GM23338 (cell line): ENCODE data around the gene PTH1R. TPM values are rescaled to one million over a fixed set of nuclear protein-coding genes. Genes with fewer than 3 reads are reported as not detected.

ENCODE experiments used
- ATAC-seq: fragments of 200-7000 bp; cut with Tn5 transposase; 3 replicates; pipeline ENCODE4 v1.9.1; 2020
- DNase-seq: peaks from one replicate; pipeline ENCODE4 v3.0.0-alpha.2; 2015; ENCODE audit warnings: low spot score
- H2AFZ ChIP-seq: fragments of 200-600 bp; sonication (generic); 2 replicates; pipeline ENCODE4 v1.8.0; 2016; ENCODE audit warnings: antibody characterized with exemption, mild to moderate bottlenecking, moderate library complexity
- H3F3A ChIP-seq: fragments of 200-600 bp; sonication (generic); replicated peaks from 2 replicates; pipeline ENCODE4 v1.8.0; 2017; ENCODE audit warnings: antibody characterized with exemption, mixed run types, low read depth
- H3K27ac ChIP-seq: fragments of 200-600 bp; sonication (generic); 2 replicates; pipeline ENCODE4 v1.6.1; 2016; ENCODE audit warnings: low read depth
- H3K27me3 ChIP-seq: fragments of 200-600 bp; sonication (generic); 2 replicates; pipeline ENCODE4 v1.8.0; 2016; ENCODE audit warnings: mild to moderate bottlenecking, mixed run types, moderate library complexity; ENCODE audit not compliant: insufficient read depth
- H3K36me3 ChIP-seq: fragments of 200-600 bp; sonication (generic); 2 replicates; pipeline ENCODE4 v1.8.0; 2016; ENCODE audit warnings: mild to moderate bottlenecking; ENCODE audit not compliant: insufficient read depth
- H3K4me1 ChIP-seq: fragments of 200-600 bp; sonication (generic); 2 replicates; pipeline ENCODE4 v1.8.0; 2016; ENCODE audit warnings: mild to moderate bottlenecking, moderate library complexity; ENCODE audit not compliant: insufficient read depth
- H3K4me2 ChIP-seq: fragments of 200-600 bp; sonication (generic); 2 replicates; pipeline ENCODE4 v1.7.1; 2017; ENCODE audit warnings: mixed run types
- H3K4me3 ChIP-seq: fragments of 200-600 bp; sonication (generic); 2 replicates; pipeline ENCODE4 v1.6.1; 2016; ENCODE audit warnings: mixed run types
- H3K79me2 ChIP-seq: fragments of 200-600 bp; sonication (generic); replicated peaks from 2 replicates; pipeline ENCODE4 v1.8.0; 2017; ENCODE audit warnings: mild to moderate bottlenecking; ENCODE audit not compliant: insufficient read depth
- H3K9me2 ChIP-seq: fragments of 200-600 bp; sonication (generic); 2 replicates; pipeline ENCODE4 v1.8.0; 2017; ENCODE audit not compliant: insufficient read depth
- H4K20me1 ChIP-seq: fragments of 200-600 bp; sonication (generic); replicated peaks from 2 replicates; pipeline ENCODE4 v1.8.0; 2017; ENCODE audit warnings: mild to moderate bottlenecking; ENCODE audit not compliant: insufficient read depth
- H3K27ac Mint-ChIP-seq: 2 replicates; pipeline ENCODE4 v1.8.0; 2020; ENCODE audit warnings: inconsistent platforms, mild to moderate bottlenecking, moderate library complexity, mixed read lengths
- H3K27me3 Mint-ChIP-seq: 3 replicates; pipeline ENCODE4 v1.8.0; 2022; ENCODE audit warnings: low read depth, mild to moderate bottlenecking, moderate library complexity, mixed read lengths, inconsistent platforms; ENCODE audit not compliant: insufficient read depth, poor library complexity
- H3K36me3 Mint-ChIP-seq: 3 replicates; pipeline ENCODE4 v1.8.0; 2021; ENCODE audit warnings: low read depth, mild to moderate bottlenecking, inconsistent platforms, moderate library complexity, mixed read lengths
- H3K4me1 Mint-ChIP-seq: 3 replicates; pipeline ENCODE4 v1.8.0; 2020; ENCODE audit warnings: mild to moderate bottlenecking, inconsistent platforms, mixed read lengths
- H3K4me3 Mint-ChIP-seq: 3 replicates; pipeline ENCODE4 v1.8.0; 2021; ENCODE audit warnings: moderate library complexity, mild to moderate bottlenecking, inconsistent platforms, mixed read lengths
- H3K9me3 Mint-ChIP-seq: 3 replicates; pipeline ENCODE4 v1.8.0; 2020; ENCODE audit warnings: moderate library complexity, mild to moderate bottlenecking, inconsistent platforms, mixed read lengths
- CREB1 ChIP-seq: fragments of 250-450 bp; sonication (Bioruptor Pico); IDR thresholded peaks from 2 replicates; pipeline ENCODE4 v1.5.0; 2020; ENCODE audit warnings: low read depth, mild to moderate bottlenecking, moderate library complexity
- CTCF ChIP-seq, 2 experiments: fragments of 200-600 bp in 1 of 2; sonication (generic) in 1 of 2; conservative IDR thresholded peaks; 2 replicates each; pipeline versions ENCODE4 v1.5.1 to v1.6.1; 2016 to 2017; ENCODE audit warnings: antibody characterized with exemption in 2 of 2, low read depth in 2 of 2, mild to moderate bottlenecking in 2 of 2, moderate library complexity in 1 of 2
- ETS1 ChIP-seq: IDR thresholded peaks from 2 replicates; pipeline ENCODE4 v1.6.1; 2016; ENCODE audit warnings: antibody characterized with exemption
- EZH2phosphoT487 ChIP-seq: fragments of 200-600 bp; sonication (generic); IDR thresholded peaks from one replicate; pipeline ENCODE4 v1.8.1; 2018; ENCODE audit warnings: antibody characterized with exemption; ENCODE audit not compliant: unreplicated experiment
- JUNB ChIP-seq: IDR thresholded peaks from one replicate; pipeline ENCODE4 v1.6.1; 2016; ENCODE audit warnings: antibody characterized with exemption; ENCODE audit not compliant: unreplicated experiment
- POLR2AphosphoS5 ChIP-seq: IDR thresholded peaks from 2 replicates; pipeline ENCODE4 v1.6.1; 2016; ENCODE audit warnings: antibody characterized with exemption, low read depth
- REST ChIP-seq: IDR thresholded peaks from one replicate; pipeline ENCODE4 v1.6.1; 2018; ENCODE audit warnings: antibody characterized with exemption; ENCODE audit not compliant: unreplicated experiment
- ZNF114 ChIP-seq: fragments of 250-450 bp; sonication (Bioruptor Pico); IDR thresholded peaks from 2 replicates; pipeline ENCODE4 v1.5.0; 2020; ENCODE audit warnings: mild to moderate bottlenecking, moderate library complexity
- ZNF331 ChIP-seq: fragments of 250-450 bp; sonication (Bioruptor Pico); IDR thresholded peaks from 2 replicates; pipeline ENCODE4 v1.5.0; 2020; ENCODE audit warnings: low read depth, mild to moderate bottlenecking, moderate library complexity
- ZNF462 ChIP-seq: fragments of 250-450 bp; sonication (Bioruptor Pico); IDR thresholded peaks from 2 replicates; pipeline ENCODE4 v1.5.0; 2020; ENCODE audit warnings: mild to moderate bottlenecking, moderate library complexity
- polyA plus RNA-seq: library from polyadenylated mRNA; unstranded; fragments of >200 nt; fragmentation: Nextera tagmentation; extraction: Ambion mirVana; gene quantifications from 2 replicates; pipeline ENCODE4 v1.2.1, GENCODE V29; 2016
- total RNA-seq: library from RNA; depleted of rRNA; stranded (reverse); fragments of >200 nt; shearing (Covaris generic); gene quantifications from 2 replicates; pipeline ENCODE4 v1.2.3, GENCODE V29; 2014

PTH1R gene
- total and polyA plus RNA-seq, 2 experiments from 2014 or later, result 1.3 to 1.9 TPM

GRCh38 chr3:46916799-46917198, 39.3 kb downstream of the PTH1R start (continued):
- TF ChIP-seq CTCF (conservative IDR thresholded peaks at IDR 0.05; ENCODE audit: low read depth in 2 of 2) (no peak), JUNB (no peak), REST (no peak), ZNF331 (CRISPR knock-in tag) (no peak), ETS1 (no peak), POLR2AphosphoS5 (no peak)

- ATAC-seq (no peak), DNase-seq (no peak)
- Mint-ChIP-seq H3K4me3 (no peak overlapping the region), H3K4me1 (no peaks in the 10 kb centered on the region), H3K27ac (no peak overlapping the region), H3K27me3 (peaks cover 5% of the 10 kb centered on the region), H3K36me3 (peaks cover 55% of the 10 kb centered on the region), H3K9me3 (peaks cover 15% of the 10 kb centered on the region; the same call in 2 of the 3 replicates)
- peak overlapping the region; percentile 57; the same call in 1 of the 2 replicates for H3K27ac ChIP-seq
- no peaks in the 10 kb centered on the region; the same call in 1 of the 2 replicates for H4K20me1 ChIP-seq
- no peaks in the 10 kb centered on the region for H3K27me3 ChIP-seq
- no peak overlapping the region for H3K4me2 ChIP-seq
- H3K79me2 ChIP-seq, result no peaks in the 10 kb centered on the region
- H3K36me3 ChIP-seq, result peaks cover 34% of the 10 kb centered on the region
- H3K9me2 ChIP-seq, result no peaks in the 10 kb centered on the region; the same call in 1 of the 2 replicates
- no peak overlapping the region for H3K4me3 ChIP-seq
- 0 out of 2 replicates have a peak, but pooled peaks cover 6% of the 10 kb centered on the region for H3F3A ChIP-seq
- H2AFZ ChIP-seq, result no peak overlapping the region
- H3K4me1 ChIP-seq, result no peaks in the 10 kb centered on the region
- TF ChIP-seq EZH2phosphoT487, result no peak
- TF ChIP-seq ZNF114, result no peak
- no peak for TF ChIP-seq CREB1 (CRISPR knock-in tag)
- TF ChIP-seq CTCF (conservative IDR thresholded peaks at IDR 0.05; ENCODE audit: low read depth in 2 of 2), result no peak
- no peak for TF ChIP-seq ZNF462 (CRISPR knock-in tag)
Observed at GRCh38 chr3:46917257-46917656, 39.7 kb downstream of the PTH1R start.
